ENCODE results near the gene PCED1B. TPM values are rescaled to one million over a fixed set of nuclear protein-coding genes. Genes with fewer than 3 reads are reported as not detected.

PCED1B gene
- total and polyA plus RNA-seq, 2 donors (not counting 1 experiment from before 2014, with no cell fraction given) = 26.2 to 45.8 TPM

- Mint-ChIP-seq H3K27me3 (no peaks in the 10 kb centered on the region), H3K27ac (no peak overlapping the region), H3K4me1 (no peaks in the 10 kb centered on the region), H3K9me3 (ENCODE audit: insufficient read depth) (peaks cover 3% of the 10 kb centered on the region), H3K4me3 (no peak overlapping the region)
- H3K4me1 ChIP-seq (ENCODE audit: control insufficient read depth in 2 of 2, insufficient read depth in 2 of 2, low read length in 2 of 2) = no peaks in the 10 kb centered on the region
- H3K27me3 ChIP-seq (replicated peaks in 1 of 4; ENCODE audit: control extremely low read depth in 1 of 4, control insufficient read depth in 3 of 4, insufficient read depth in 4 of 4, low read length in 3 of 4) = peaks cover 0 to 3% (median 0%) of the 10 kb centered on the region in 4 experiments
- ChIA-PET POLR2A (interaction anchor here (0.7 kb wide), 1 partner anchor 9 kb away, joined by 8 read pairs; no protein-coding TSS in a partner anchor), CTCF (interaction anchor here (0.7 to 1.3 kb wide), 5 partner anchors 74 to 746 kb away, joined by 3 to 4 read pairs (median 3); no protein-coding TSS in a partner anchor)
- no peak for ATAC-seq (ENCODE audit: low read depth)
- no peak overlapping the region for H3K4me3 ChIP-seq (ENCODE audit: control extremely low read depth in 1 of 5, extremely low read depth in 1 of 5, insufficient read depth in 1 of 5, low read depth in 2 of 5, low read length in 4 of 5)
- DNase-seq = no peak
- no peak overlapping the region for H3K27ac ChIP-seq (ENCODE audit: low read length in 2 of 2)
- TF ChIP-seq EZH2 (IDR thresholded peaks at IDR 0.05; ENCODE audit: borderline replicate concordance, insufficient read depth, low read depth, low read length, poor library complexity, severe bottlenecking) (no peak), CTCF (IDR thresholded peaks at IDR 0.05) (no peak)
- no peaks in the 10 kb centered on the region for H3K36me3 ChIP-seq (replicated peaks in 1 of 2; ENCODE audit: control extremely low read depth in 1 of 2, control insufficient read depth in 1 of 2, extremely low read depth in 1 of 2, insufficient read depth in 2 of 2, low read length in 1 of 2)
- H3K79me2 ChIP-seq (ENCODE audit: control insufficient read depth, insufficient read depth, low read length) = no peaks in the 10 kb centered on the region
- H3K9ac ChIP-seq (ENCODE audit: low read length) = no peak overlapping the region
- H3K9me3 ChIP-seq (ENCODE audit: control extremely low read depth in 1 of 3, control insufficient read depth in 2 of 3, insufficient read depth in 1 of 3, low read length in 2 of 3) = peaks cover 0 to 1% (median 0%) of the 10 kb centered on the region in 3 donors
- no peaks in the 10 kb centered on the region for H4K20me1 ChIP-seq (ENCODE audit: control insufficient read depth, insufficient read depth, low read length, poor library complexity, severe bottlenecking)
- intact Hi-C loops (cut with micrococcal nuclease) = no loop called here
- H2AFZ ChIP-seq (ENCODE audit: insufficient read depth, low read depth, low read length, poor library complexity, severe bottlenecking) = no peak overlapping the region
- 100% methylated on average over 3 of the region's 4 CpGs for WGBS (ENCODE audit: insufficient coverage)
- no peak overlapping the region for H3K4me2 ChIP-seq (replicated peaks; ENCODE audit: low read depth, low read length, poor library complexity, severe bottlenecking)
These were observed 15.4 kb downstream of the PCED1B start for GRCh38 chr12:47094804-47095203.

- DNase-seq = no peak
- Histone ChIP-seq H3K4me2 (replicated peaks; ENCODE audit: low read depth, low read length, poor library complexity, severe bottlenecking) (no peak overlapping the region), H3K9ac (ENCODE audit: low read length) (no peak overlapping the region), H3K27me3 (replicated peaks in 1 of 4; ENCODE audit: control extremely low read depth in 1 of 4, control insufficient read depth in 3 of 4, insufficient read depth in 4 of 4, low read length in 3 of 4) (peaks cover 0 to 3% (median 0%) of the 10 kb centered on the region in 4 experiments), H3K4me1 (ENCODE audit: control insufficient read depth in 2 of 2, insufficient read depth in 2 of 2, low read length in 2 of 2) (no peaks in the 10 kb centered on the region), H3K27ac (ENCODE audit: low read length in 2 of 2) (no peak overlapping the region), H2AFZ (ENCODE audit: insufficient read depth, low read depth, low read length, poor library complexity, severe bottlenecking) (no peak overlapping the region), H3K36me3 (replicated peaks in 1 of 2; ENCODE audit: control extremely low read depth in 1 of 2, control insufficient read depth in 1 of 2, extremely low read depth in 1 of 2, insufficient read depth in 2 of 2, low read length in 1 of 2) (no peaks in the 10 kb centered on the region), H3K9me3 (ENCODE audit: control extremely low read depth in 1 of 3, control insufficient read depth in 2 of 3, insufficient read depth in 1 of 3, low read length in 2 of 3) (peaks cover 0 to 1% (median 0%) of the 10 kb centered on the region in 3 donors), H3K4me3 (ENCODE audit: control extremely low read depth in 1 of 5, extremely low read depth in 1 of 5, insufficient read depth in 1 of 5, low read depth in 2 of 5, low read length in 4 of 5) (no peak overlapping the region), H3K79me2 (ENCODE audit: control insufficient read depth, insufficient read depth, low read length) (no peaks in the 10 kb centered on the region), H4K20me1 (ENCODE audit: control insufficient read depth, insufficient read depth, low read length, poor library complexity, severe bottlenecking) (no peaks in the 10 kb centered on the region)
- no peak overlapping the region for H3K27ac Mint-ChIP-seq
- whole genome bisulfite sequencing (ENCODE audit: insufficient coverage) = 50% methylated on average over 2 of the region's 3 CpGs
- intact Hi-C loops (cut with micrococcal nuclease) = no loop called here
- no peaks in the 10 kb centered on the region for H3K27me3 Mint-ChIP-seq
- TF ChIP-seq CTCF (IDR thresholded peaks at IDR 0.05) (no peak), EZH2 (IDR thresholded peaks at IDR 0.05; ENCODE audit: borderline replicate concordance, insufficient read depth, low read depth, low read length, poor library complexity, severe bottlenecking) (no peak)
- no peak for ATAC-seq (ENCODE audit: low read depth)
- H3K4me3 Mint-ChIP-seq = no peak overlapping the region
- ChIA-PET CTCF (interaction anchor here (0.7 to 1.5 kb wide), 8 partner anchors 10 to 745 kb away, joined by 3 to 5 read pairs (median 4); no protein-coding TSS in a partner anchor), POLR2A (interaction anchor here (0.7 kb wide), 1 partner anchor 10 kb away, joined by 8 read pairs; no protein-coding TSS in a partner anchor)
- no peaks in the 10 kb centered on the region for H3K4me1 Mint-ChIP-seq
- peaks cover 3% of the 10 kb centered on the region for H3K9me3 Mint-ChIP-seq (ENCODE audit: insufficient read depth)
These were observed 16.2 kb downstream of the PCED1B start for GRCh38 chr12:47095446-47096236.
